ENCODE data around the gene SALL4. TPM values are rescaled to one million over a fixed set of nuclear protein-coding genes. Genes with fewer than 3 reads are reported as not detected.
A peak's percentile ranks its signal among the peaks of the same experiment; 100 is the strongest.
"Not testable (repeated sequence)": the region's sequence is repeated elsewhere in the genome, so short reads cannot be mapped to it uniquely, and the experiment has no call there.

The SALL4 gene
- total and polyA plus RNA-seq, 12 donors: 0.07 to 1.3 (median 0.34) TPM; not detected in 1

DNA sequence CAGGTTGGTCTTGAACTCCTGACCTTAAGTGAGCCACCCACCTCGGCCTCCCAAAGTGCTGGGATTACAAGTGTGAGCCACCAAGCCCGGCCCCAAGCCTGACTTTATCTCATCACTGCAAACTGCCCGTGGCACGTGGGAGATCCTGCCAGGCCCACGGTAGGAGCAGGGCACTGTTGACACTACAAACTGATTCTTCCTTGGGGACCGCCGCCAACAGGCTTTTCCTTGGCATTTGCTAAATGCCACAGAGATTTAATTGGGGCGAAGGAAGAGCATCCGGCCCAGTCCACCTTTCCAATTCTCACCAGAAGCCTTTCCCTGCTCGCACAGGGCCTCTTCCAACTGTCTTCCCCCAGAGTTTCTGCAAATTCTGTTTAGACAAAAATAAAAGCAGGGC is 45.1 kb downstream of the SALL4 start:
- 45 to 67% (median 62%) methylated on average over 8 to 10 of the region's 10 CpGs for WGBS, 4 donors
- peak; percentile 21 to 75 (median 56) for DNase-seq
- Histone ChIP-seq H3K4me1 (replicated peaks in 1 of 2) (peaks cover 5 to 8% of the 10 kb centered on the region in 2 donors), H3K27ac (peak overlapping the region in 4 of 5 donors; percentile 14 to 81 (median 60)), H3K36me3 (replicated peaks in 1 of 2) (no peaks in the 10 kb centered on the region), H3K9me3 (replicated peaks in 1 of 3) (no peaks in the 10 kb centered on the region), H3K4me3 (no peak overlapping the region), H3K27me3 (no peaks in the 10 kb centered on the region)
- intact Hi-C loops (cut with DNase I): no loop called here
- TF ChIP-seq, protein P1, sequence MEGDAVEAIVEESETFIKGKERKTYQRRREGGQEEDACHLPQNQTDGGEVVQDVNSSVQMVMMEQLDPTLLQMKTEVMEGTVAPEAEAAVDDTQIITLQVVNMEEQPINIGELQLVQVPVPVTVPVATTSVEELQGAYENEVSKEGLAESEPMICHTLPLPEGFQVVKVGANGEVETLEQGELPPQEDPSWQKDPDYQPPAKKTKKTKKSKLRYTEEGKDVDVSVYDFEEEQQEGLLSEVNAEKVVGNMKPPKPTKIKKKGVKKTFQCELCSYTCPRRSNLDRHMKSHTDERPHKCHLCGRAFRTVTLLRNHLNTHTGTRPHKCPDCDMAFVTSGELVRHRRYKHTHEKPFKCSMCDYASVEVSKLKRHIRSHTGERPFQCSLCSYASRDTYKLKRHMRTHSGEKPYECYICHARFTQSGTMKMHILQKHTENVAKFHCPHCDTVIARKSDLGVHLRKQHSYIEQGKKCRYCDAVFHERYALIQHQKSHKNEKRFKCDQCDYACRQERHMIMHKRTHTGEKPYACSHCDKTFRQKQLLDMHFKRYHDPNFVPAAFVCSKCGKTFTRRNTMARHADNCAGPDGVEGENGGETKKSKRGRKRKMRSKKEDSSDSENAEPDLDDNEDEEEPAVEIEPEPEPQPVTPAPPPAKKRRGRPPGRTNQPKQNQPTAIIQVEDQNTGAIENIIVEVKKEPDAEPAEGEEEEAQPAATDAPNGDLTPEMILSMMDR (IDR thresholded peaks at IDR 0.05): no peak
- TF ChIP-seq POLR2A (IDR thresholded peaks at IDR 0.05): no peak

GRCh38 chr20:51756653-51757052 is 45.7 kb downstream of the SALL4 start:
- Histone ChIP-seq H3K27ac (peak overlapping the region in 3 of 5 donors; percentile 53 to 81 (median 66)), H3K9me3 (replicated peaks in 1 of 3) (no peaks in the 10 kb centered on the region), H3K27me3 (no peaks in the 10 kb centered on the region), H3K4me1 (replicated peaks in 1 of 2) (peaks cover 8 to 12% of the 10 kb centered on the region in 2 donors), H3K4me3 (no peak overlapping the region), H3K36me3 (replicated peaks in 1 of 2) (no peaks in the 10 kb centered on the region)
- DNase-seq: no peak
- WGBS, 4 donors: 77 to 88% (median 82%) methylated on average over 3 of the region's 3 CpGs
- intact Hi-C loops (cut with DNase I): no loop called here
- TF ChIP-seq, protein P1 (IDR thresholded peaks at IDR 0.05): no peak
- no peak for TF ChIP-seq POLR2A (IDR thresholded peaks at IDR 0.05)

- H3K4me3 ChIP-seq; intact Hi-C loops (cut with DNase I); H3K9me3 ChIP-seq (replicated peaks in 1 of 3); H3K36me3 ChIP-seq (replicated peaks in 1 of 2); H3K27me3 ChIP-seq; DNase-seq: not testable (repeated sequence)
- WGBS, 4 donors: 93 to 97% (median 95%) methylated on average over 8 of the region's 8 CpGs
- peaks cover 20 to 21% of the 10 kb centered on the region in 2 donors for H3K4me1 ChIP-seq (replicated peaks in 1 of 2)
- H3K27ac ChIP-seq: peak overlapping the region in 1 of 5 donors; percentile 71
Measured at GRCh38 chr20:51753220-51753619, 49.1 kb downstream of the SALL4 start.

DNA sequence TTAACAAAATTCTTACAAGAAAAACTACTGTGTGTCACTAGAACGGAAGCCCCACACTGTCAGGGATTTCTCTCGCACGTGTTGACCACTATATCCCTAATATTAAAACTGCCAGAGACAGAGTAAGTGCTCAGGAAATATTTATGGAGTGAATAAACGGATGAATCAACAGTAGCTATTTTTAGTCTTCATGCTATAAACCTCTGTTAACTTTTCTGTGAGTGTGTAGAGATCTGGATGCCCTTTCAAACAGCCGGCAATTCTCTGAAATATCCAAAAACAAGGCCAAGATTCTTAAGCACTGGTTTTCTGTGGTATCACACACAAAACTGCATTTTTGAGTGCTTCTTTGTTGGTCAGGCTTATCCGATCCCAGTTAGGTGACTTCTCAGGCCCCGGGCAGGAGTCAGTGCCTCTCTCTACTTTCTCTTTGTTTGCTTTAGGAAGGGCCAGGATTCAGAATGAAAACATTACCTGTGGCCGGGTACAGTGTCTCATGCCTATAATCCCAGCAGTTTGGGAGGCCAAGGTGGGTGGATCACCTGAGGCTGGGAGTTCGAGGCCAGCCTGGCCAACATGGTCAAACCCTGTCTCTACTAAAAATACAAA is 49.9 kb downstream of the SALL4 start:
- intact Hi-C loops (cut with DNase I): no loop called here
- peak in 1 of 2 donors; percentile 46 for TF ChIP-seq POLR2A (IDR thresholded peaks at IDR 0.05)
- TF ChIP-seq, protein P1 (IDR thresholded peaks at IDR 0.05): no peak
- Histone ChIP-seq H3K9me3 (replicated peaks in 1 of 3) (no peaks in the 10 kb centered on the region), H3K27me3 (no peaks in the 10 kb centered on the region), H3K36me3 (replicated peaks in 1 of 2) (no peaks in the 10 kb centered on the region), H3K4me3 (peak overlapping the region in 1 of 4 donors; percentile 38), H3K27ac (peak overlapping the region in 4 of 5 donors; percentile 71 to 77 (median 73)), H3K4me1 (replicated peaks in 1 of 2) (peaks cover 20 to 21% of the 10 kb centered on the region in 2 donors)
- DNase-seq: peak in 1 of 7 donors; percentile 13
- 24 to 37% (median 32%) methylated on average over 9 of the region's 9 CpGs for WGBS, 4 donors

All from adrenal gland (tissue), 12 donors.